Smooth muscle cell (in vitro differentiated cells): ENCODE results near the gene GPS1. TPM values are rescaled to one million over a fixed set of nuclear protein-coding genes. Genes with fewer than 3 reads are reported as not detected.

Source experiments
- DNase-seq: peaks from one replicate; lab custom pipeline; 2025; ENCODE audit not compliant: unreplicated experiment; lab: John Stamatoyannopoulos, UW
- H2AFZ ChIP-seq: fragments of 200-600 bp; sonication (generic); 2 replicates; pipeline ENCODE4 v1.6.0; 2016; ENCODE audit warnings: antibody characterized with exemption, low read depth, mild to moderate bottlenecking
- H3F3A ChIP-seq: fragments of 200-600 bp; sonication (generic); 2 replicates; pipeline ENCODE4 v1.6.0; 2017; ENCODE audit warnings: antibody characterized with exemption, low read depth
- H3K27ac ChIP-seq: fragments of 200-600 bp; sonication (generic); 2 replicates; pipeline ENCODE4 v1.5.1; 2016; ENCODE audit warnings: low read depth, mild to moderate bottlenecking
- H3K27me3 ChIP-seq: fragments of 200-600 bp; sonication (generic); 2 replicates; pipeline ENCODE4 v1.6.1; 2016; ENCODE audit warnings: low read depth, mild to moderate bottlenecking
- H3K36me3 ChIP-seq: fragments of 200-600 bp; sonication (generic); 2 replicates; pipeline ENCODE4 v1.5.1; 2016; ENCODE audit warnings: low read depth
- H3K4me1 ChIP-seq: fragments of 200-600 bp; sonication (generic); 2 replicates; pipeline ENCODE4 v1.5.1; 2016; ENCODE audit warnings: low read depth
- H3K4me2 ChIP-seq: fragments of 200-600 bp; sonication (generic); 2 replicates; pipeline ENCODE4 v1.6.0; 2016; ENCODE audit warnings: mild to moderate bottlenecking
- H3K4me3 ChIP-seq: fragments of 200-600 bp; sonication (generic); 2 replicates; pipeline ENCODE4 v1.5.1; 2016; ENCODE audit warnings: mild to moderate bottlenecking
- H3K79me2 ChIP-seq: fragments of 200-600 bp; sonication (generic); 2 replicates; pipeline ENCODE4 v1.6.0; 2016; ENCODE audit warnings: low read depth, mild to moderate bottlenecking
- H3K9ac ChIP-seq: fragments of 200-600 bp; sonication (generic); 2 replicates; pipeline ENCODE4 v1.6.0; 2016; ENCODE audit warnings: low read depth
- H3K9me3 ChIP-seq: fragments of 200-600 bp; sonication (generic); replicated peaks from 2 replicates; pipeline ENCODE4 v1.5.1; 2016; ENCODE audit warnings: low read depth
- H4K20me1 ChIP-seq: fragments of 200-600 bp; sonication (generic); 2 replicates; pipeline ENCODE4 v1.6.0; 2016; ENCODE audit warnings: low read depth
- CTCF ChIP-seq: fragments of 200-600 bp; sonication (generic); IDR thresholded peaks from 2 replicates; pipeline ENCODE4 v1.5.1; 2017; ENCODE audit warnings: borderline replicate concordance, mild to moderate bottlenecking, antibody characterized with exemption; ENCODE audit not compliant: insufficient read depth, poor library complexity, severe bottlenecking
- WGBS: methylation state at CpG from one replicate; pipeline ENCODE4 v1.1.7; 2016; ENCODE audit warnings: low lambda C conversion rate; 5-methylcytosine and 5-hydroxymethylcytosine counted together
- polyA plus RNA-seq: library from polyadenylated mRNA; unstranded; fragments of >200 nt; fragmentation: Nextera tagmentation; extraction: Ambion mirVana; gene quantifications from 2 replicates; pipeline ENCODE4 v1.2.1, GENCODE V29; 2016
- total RNA-seq: library from RNA; depleted of rRNA; stranded (reverse); fragments of >200 nt; gene quantifications from 2 replicates; pipeline ENCODE4 v1.2.3, GENCODE V29; 2014

GPS1 gene
- total and polyA plus RNA-seq, 2 experiments from 2014 or later, result 93.7 to 134 TPM

- Histone ChIP-seq H3K4me3 (peak overlapping the region; percentile 97), H3K4me2 (peak overlapping the region; percentile 100), H3K36me3 (no peaks in the 10 kb centered on the region), H2AFZ (no peak overlapping the region), H3K79me2 (peaks cover 50% of the 10 kb centered on the region), H3K4me1 (peaks cover 36% of the 10 kb centered on the region), H3K27me3 (no peaks in the 10 kb centered on the region), H4K20me1 (peaks cover 46% of the 10 kb centered on the region), H3K9me3 (no peaks in the 10 kb centered on the region), H3K27ac (peak overlapping the region; percentile 78), H3F3A (peaks cover 10% of the 10 kb centered on the region), H3K9ac (peak overlapping the region; percentile 86)
- WGBS, result 4% methylated on average over 12 of the region's 36 CpGs
- TF ChIP-seq CTCF, result no peak
- no peak for DNase-seq
Measured at GRCh38 chr17:82097919-82098168, 46.1 kb downstream of the GPS1 start.

GRCh38 chr17:82098169-82098938 lies 46.7 kb downstream of the GPS1 start, which contains the start of gene FASN:
FASN (minus strand) TSS chr17:82098236; CDS start chr17:82096445, 1,791 bp downstream.
- Histone ChIP-seq H3K9me3 (no peaks in the 10 kb centered on the region), H3K27ac (peak within 1 kb of the TSS; percentile 78), H3K4me1 (peaks cover 41% of the 10 kb centered on the region), H3K4me2 (peak within 1 kb of the TSS; percentile 100), H3K79me2 (peaks cover 45% of the 10 kb centered on the region), H3K4me3 (peak within 1 kb of the TSS; percentile 97), H3K9ac (peak within 1 kb of the TSS; percentile 86), H3K27me3 (no peaks in the 10 kb centered on the region), H2AFZ (peak within 1 kb of the TSS; percentile 16), H3K36me3 (no peaks in the 10 kb centered on the region), H3F3A (peaks cover 10% of the 10 kb centered on the region), H4K20me1 (peaks cover 41% of the 10 kb centered on the region)
- DNase-seq, result peak; percentile 89
- peak; percentile 44 for TF ChIP-seq CTCF
- 0% methylated on average over 48 of the region's 124 CpGs for WGBS

- WGBS, result 11% methylated on average over 68 of the region's 80 CpGs
- Histone ChIP-seq H2AFZ (peak overlapping the region; percentile 16), H3K79me2 (peaks cover 38% of the 10 kb centered on the region), H3K9me3 (no peaks in the 10 kb centered on the region), H3K27ac (peak overlapping the region; percentile 64), H3K36me3 (no peaks in the 10 kb centered on the region), H3K4me3 (peak overlapping the region; percentile 97), H3F3A (peaks cover 11% of the 10 kb centered on the region), H3K27me3 (no peaks in the 10 kb centered on the region), H3K4me2 (peak overlapping the region; percentile 100), H3K9ac (peak overlapping the region; percentile 53), H3K4me1 (peaks cover 49% of the 10 kb centered on the region), H4K20me1 (peaks cover 34% of the 10 kb centered on the region)
- TF ChIP-seq CTCF, result no peak
- DNase-seq, result no peak
Measured at GRCh38 chr17:82098939-82099763, 47.5 kb downstream of the GPS1 start.
